ENCODE measurements around the gene THEM5. TPM values are rescaled to one million over a fixed set of nuclear protein-coding genes. Genes with fewer than 3 reads are reported as not detected.
"Not testable (repeated sequence)": the region's sequence is repeated elsewhere in the genome, so short reads cannot be mapped to it uniquely, and the experiment has no call there.

The THEM5 gene
- not detected for polyA plus RNA-seq

- WGBS, 3 donors = 64 to 87% (median 74%) methylated on average over 5 of the region's 5 CpGs
- H3K27ac ChIP-seq (ENCODE audit: low read depth, low read length) = no peak within 1 kb of the TSS
Measured at GRCh38 chr1:151853411-151853943, at the start of gene THEM5. THEM5 (minus strand) TSS chr1:151853712; CDS start chr1:151853565, 147 bp downstream.

GRCh38 chr1:151902858-151903257 lies 49.3 kb upstream of the THEM5 start:
- no peak overlapping the region for H3K27ac ChIP-seq (ENCODE audit: low read depth, low read length)
- WGBS, 3 donors = 60 to 70% (median 68%) methylated on average over 2 of the region's 2 CpGs

- H3K27ac ChIP-seq (ENCODE audit: low read depth, low read length) = not testable (repeated sequence)
- WGBS, 3 donors = 93 to 98% (median 96%) methylated on average over 3 of the region's 3 CpGs
Measured at GRCh38 chr1:151900804-151901203, 47.3 kb upstream of the THEM5 start.

- WGBS, 3 donors = 37 to 89% (median 68%) methylated on average over 2 of the region's 2 CpGs
- no peak overlapping the region for H3K27ac ChIP-seq (ENCODE audit: low read depth, low read length)
Measured at GRCh38 chr1:151898519-151898991, 45.0 kb upstream of the THEM5 start.

GRCh38 chr1:151897991-151898431 lies 44.5 kb upstream of the THEM5 start:
- no peak overlapping the region for H3K27ac ChIP-seq (ENCODE audit: low read depth, low read length)
- 67 to 84% (median 70%) methylated on average over 10 of the region's 10 CpGs for WGBS, 3 donors

GRCh38 chr1:151893176-151893924 lies 39.8 kb upstream of the THEM5 start:
- WGBS, 3 donors = 89 to 97% (median 96%) methylated on average over 9 of the region's 9 CpGs
- H3K27ac ChIP-seq (ENCODE audit: low read depth, low read length) = no peak overlapping the region

GRCh38 chr1:151892190-151892589 lies 38.7 kb upstream of the THEM5 start:
- H3K27ac ChIP-seq (ENCODE audit: low read depth, low read length) = no peak overlapping the region
- WGBS, 3 donors = 89 to 97% (median 97%) methylated on average over 2 of the region's 2 CpGs

GRCh38 chr1:151891512-151891911 lies 38.0 kb upstream of the THEM5 start:
- no peak overlapping the region for H3K27ac ChIP-seq (ENCODE audit: low read depth, low read length)
- 74 to 83% (median 75%) methylated on average over 3 of the region's 3 CpGs for WGBS, 3 donors

- no peak overlapping the region for H3K27ac ChIP-seq (ENCODE audit: low read depth, low read length)
- WGBS, 3 donors = 93 to 96% (median 94%) methylated on average over 2 of the region's 2 CpGs
Measured at GRCh38 chr1:151888972-151889570, 35.6 kb upstream of the THEM5 start.

GRCh38 chr1:151887028-151887427 lies 33.5 kb upstream of the THEM5 start:
- H3K27ac ChIP-seq (ENCODE audit: low read depth, low read length) = no peak overlapping the region
- 84 to 97% (median 86%) methylated on average over 1 of the region's 1 CpG for WGBS, 3 donors

- 67 to 90% (median 90%) methylated on average over 1 of the region's 1 CpG for WGBS, 3 donors
Measured at GRCh38 chr1:151885479-151885878, 32.0 kb upstream of the THEM5 start.

GRCh38 chr1:151884879-151885278 lies 31.4 kb upstream of the THEM5 start:
- 99 to 100% (median 100%) methylated on average over 5 of the region's 5 CpGs for WGBS, 3 donors
- not testable (repeated sequence) for H3K27ac ChIP-seq (ENCODE audit: low read depth, low read length)

More at GRCh38 chr1:151885479-151885878, 32.0 kb upstream of the THEM5 start:
- no peak overlapping the region for H3K27ac ChIP-seq (ENCODE audit: low read depth, low read length)

GRCh38 chr1:151884445-151884844 lies 30.9 kb upstream of the THEM5 start:
- H3K27ac ChIP-seq (ENCODE audit: low read depth, low read length) = not testable (repeated sequence)
- WGBS, 3 donors = 90 to 98% (median 96%) methylated on average over 3 of the region's 3 CpGs

- not testable (repeated sequence) for H3K27ac ChIP-seq (ENCODE audit: low read depth, low read length)
- WGBS, 3 donors = 88 to 100% (median 97%) methylated on average over 4 of the region's 4 CpGs
Measured at GRCh38 chr1:151883898-151884297, 30.4 kb upstream of the THEM5 start.

GRCh38 chr1:151882918-151883317 lies 29.4 kb upstream of the THEM5 start:
- H3K27ac ChIP-seq (ENCODE audit: low read depth, low read length) = not testable (repeated sequence)
- 88 to 93% (median 93%) methylated on average over 5 of the region's 5 CpGs for WGBS, 3 donors

- H3K27ac ChIP-seq (ENCODE audit: low read depth, low read length) = no peak overlapping the region
- WGBS, 3 donors = 93 to 98% (median 94%) methylated on average over 2 of the region's 2 CpGs
Measured at GRCh38 chr1:151882466-151882865, 29.0 kb upstream of the THEM5 start.

GRCh38 chr1:151881479-151881878 lies 28.0 kb upstream of the THEM5 start:
- H3K27ac ChIP-seq (ENCODE audit: low read depth, low read length) = no peak overlapping the region
- WGBS, 3 donors = 40 to 59% (median 47%) methylated on average over 2 of the region's 2 CpGs

- WGBS, 3 donors = 93 to 100% (median 95%) methylated on average over 1 of the region's 1 CpG
- no peak overlapping the region for H3K27ac ChIP-seq (ENCODE audit: low read depth, low read length)
Measured at GRCh38 chr1:151875419-151876097, 22.0 kb upstream of the THEM5 start.

- 51 to 62% (median 52%) methylated on average over 9 of the region's 9 CpGs for WGBS, 3 donors
- not testable (repeated sequence) for H3K27ac ChIP-seq (ENCODE audit: low read depth, low read length)
Measured at GRCh38 chr1:151872776-151873175, 19.3 kb upstream of the THEM5 start.
